Natural killer cell (primary cell): ENCODE measurements around the gene DYRK1B. TPM values are rescaled to one million over a fixed set of nuclear protein-coding genes. Genes with fewer than 3 reads are reported as not detected.

Source experiments
- ATAC-seq, 3 donors: fragments of 150-1000 bp in 2 of 3; fragments of 200-7000 bp in 1 of 3; cut with Tn5 transposase; 1 replicate in 1 of 3; 2 replicates in 2 of 3; pipeline ENCODE4 v1.10.0; 2021; ENCODE audit warnings: mild to moderate bottlenecking in 2 of 3, moderate library complexity in 2 of 3
- DNase-seq, 2 donors: peaks; one replicate each; pipeline versions ENCODE4 v3.0.0 to v3.0.0-alpha.2; 2013 to 2021; ENCODE audit warnings: mixed read lengths in 1 of 2
- H3K27ac ChIP-seq: one replicate; pipeline ENCODE4 v1.5.1; 2013; ENCODE audit warnings: mild to moderate bottlenecking, low read length
- H3K27me3 ChIP-seq: one replicate; pipeline ENCODE4 v1.6.1; 2013; ENCODE audit warnings: low read length; ENCODE audit not compliant: control insufficient read depth, insufficient read depth
- H3K36me3 ChIP-seq: one replicate; pipeline ENCODE4 v1.6.1; 2013; ENCODE audit warnings: low read length; ENCODE audit not compliant: control insufficient read depth, insufficient read depth
- H3K4me1 ChIP-seq: one replicate; pipeline ENCODE4 v1.6.1; 2013; ENCODE audit warnings: low read length; ENCODE audit not compliant: control insufficient read depth, insufficient read depth
- H3K4me3 ChIP-seq: one replicate; pipeline ENCODE4 v1.5.1; 2013; ENCODE audit warnings: low read length
- H3K9me3 ChIP-seq: one replicate; pipeline ENCODE4 v1.6.1; 2013; ENCODE audit warnings: low read length; ENCODE audit not compliant: control insufficient read depth, insufficient read depth
- H3K27ac Mint-ChIP-seq, 2 donors: one replicate each; pipeline ENCODE4 v1.8.0; 2022; ENCODE audit warnings: mild to moderate bottlenecking in 2 of 2, mixed read lengths in 2 of 2, moderate library complexity in 1 of 2
- H3K27me3 Mint-ChIP-seq, 2 donors: one replicate each; pipeline ENCODE4 v1.8.0; 2022; ENCODE audit warnings: low read depth in 2 of 2, mixed read lengths in 2 of 2
- H3K36me3 Mint-ChIP-seq: one replicate; pipeline ENCODE4 v1.8.0; 2022; ENCODE audit warnings: mixed read lengths
- H3K4me1 Mint-ChIP-seq, 2 donors: one replicate each; pipeline ENCODE4 v1.8.0; 2022; ENCODE audit warnings: mixed read lengths in 2 of 2
- H3K4me3 Mint-ChIP-seq: one replicate; pipeline ENCODE4 v1.8.0; 2022; ENCODE audit warnings: mild to moderate bottlenecking, moderate library complexity, mixed read lengths
- H3K9me3 Mint-ChIP-seq, 2 donors: one replicate each; pipeline ENCODE4 v1.8.0; 2022; ENCODE audit warnings: mixed read lengths in 2 of 2
- CTCF ChIP-seq: fragments of 200-600 bp; IDR thresholded peaks from one replicate; pipeline ENCODE4 v1.8.0; 2022; ENCODE audit warnings: antibody characterized with exemption
- WGBS: methylation state at CpG from one replicate; pipeline ENCODE4 v1.1.7; 2013; ENCODE audit warnings: missing lambda C conversion rate; ENCODE audit not compliant: insufficient coverage; 5-methylcytosine and 5-hydroxymethylcytosine counted together
- intact Hi-C: fragments of 100-400 bp; cut with micrococcal nuclease; formaldehyde crosslinking; loops from one replicate; pipeline ENCODE4 v1.14.2; 2022
- total RNA-seq, 4 donors: library from RNA; stranded (reverse); fragments of 120-200 nt in 1 of 4; gene quantifications; one replicate each; pipeline versions ENCODE4 v1.2.3 to v1.2.4, GENCODE V29; 2013 to 2022

The DYRK1B gene
- total RNA-seq, 3 donors from 2014 or later (not counting 1 experiment from before 2014, with no cell fraction given) = 27.5 to 54.2 (median 43.8) TPM

- 100% methylated on average over 1 of the region's 1 CpG for WGBS
- Mint-ChIP-seq H3K4me3 (no peak overlapping the region), H3K27me3 (no peaks in the 10 kb centered on the region), H3K4me1 (no peaks in the 10 kb centered on the region), H3K9me3 (no peaks in the 10 kb centered on the region), H3K27ac (no peak overlapping the region), H3K36me3 (no peaks in the 10 kb centered on the region)
- Histone ChIP-seq H3K36me3 (peaks cover 3% of the 10 kb centered on the region), H3K27ac (no peak overlapping the region), H3K4me1 (no peaks in the 10 kb centered on the region), H3K27me3 (no peaks in the 10 kb centered on the region), H3K4me3 (no peak overlapping the region), H3K9me3 (no peaks in the 10 kb centered on the region)
- no peak for ATAC-seq
- no peak for TF ChIP-seq CTCF
- DNase-seq = no peak
- intact Hi-C loops = no loop called here
Observed at GRCh38 chr19:39874404-39874803, 40.4 kb upstream of the DYRK1B start.

GRCh38 chr19:39873385-39873784 is 39.4 kb upstream of the DYRK1B start:
- H3K4me1 Mint-ChIP-seq = no peaks in the 10 kb centered on the region
- no peak for DNase-seq
- no peak overlapping the region for H3K27ac Mint-ChIP-seq
- WGBS = 94% methylated on average over 20 of the region's 20 CpGs
- intact Hi-C loops = no loop called here
- no peak for TF ChIP-seq CTCF
- no peak overlapping the region for H3K27ac ChIP-seq
- H3K9me3 ChIP-seq = no peaks in the 10 kb centered on the region
- no peaks in the 10 kb centered on the region for H3K36me3 Mint-ChIP-seq
- no peaks in the 10 kb centered on the region for H3K9me3 Mint-ChIP-seq
- H3K27me3 Mint-ChIP-seq = no peaks in the 10 kb centered on the region
- ATAC-seq = no peak
- no peaks in the 10 kb centered on the region for H3K4me1 ChIP-seq
- no peak overlapping the region for H3K4me3 ChIP-seq
- peaks cover 3% of the 10 kb centered on the region for H3K36me3 ChIP-seq
- no peaks in the 10 kb centered on the region for H3K27me3 ChIP-seq
- no peak overlapping the region for H3K4me3 Mint-ChIP-seq

DNA sequence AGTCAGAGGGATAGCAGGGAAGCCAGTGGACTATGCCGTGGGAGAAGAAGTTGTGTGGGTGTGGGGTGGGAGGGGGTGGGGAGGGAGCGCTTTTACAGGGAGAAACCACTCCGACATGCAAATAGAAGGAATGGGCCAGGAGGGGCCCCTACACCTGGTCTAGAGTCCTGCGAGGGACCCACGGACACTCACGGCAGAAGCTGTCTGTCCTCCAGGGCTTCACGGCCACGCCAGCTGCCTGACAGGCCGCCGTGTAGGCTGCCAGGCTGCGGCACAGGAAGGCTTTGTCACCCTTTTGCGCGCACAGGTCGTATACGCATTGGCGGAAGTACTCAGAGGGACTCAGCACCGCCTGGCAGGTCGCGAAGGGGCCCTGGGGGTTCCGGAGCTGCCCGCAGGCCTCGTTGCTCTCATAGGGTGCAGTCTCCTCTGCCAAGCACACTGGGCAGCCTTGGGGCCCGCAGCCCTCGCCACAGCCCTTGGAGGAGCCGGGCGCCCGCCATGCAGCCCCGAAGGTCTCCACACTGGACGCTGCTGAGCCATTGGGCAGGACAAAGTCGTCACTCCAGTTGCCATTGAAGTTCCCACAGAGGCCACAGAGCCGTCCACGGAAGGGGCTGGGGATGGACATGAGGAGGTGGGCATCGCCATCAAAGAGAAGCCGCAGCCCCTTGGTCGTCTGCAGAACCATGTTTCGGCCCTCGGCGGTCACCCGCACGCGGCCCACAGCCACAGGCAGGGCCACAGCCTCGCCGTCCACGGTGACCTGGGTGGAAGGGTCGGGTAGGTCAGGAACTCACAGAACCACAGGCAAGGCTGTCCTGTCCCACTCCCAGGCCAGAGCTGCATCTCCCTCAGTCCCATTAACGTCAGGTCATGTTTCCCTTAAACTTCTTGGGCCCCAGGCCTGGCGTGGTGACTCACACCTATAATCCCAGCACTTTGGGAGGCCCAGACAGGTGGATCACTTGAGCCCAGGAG is 38.2 kb upstream of the DYRK1B start:
- 89% methylated on average over 47 of the region's 47 CpGs for WGBS
- no peak for DNase-seq
- H3K36me3 ChIP-seq = peaks cover 3% of the 10 kb centered on the region
- no peaks in the 10 kb centered on the region for H3K4me1 Mint-ChIP-seq
- no peak overlapping the region for H3K27ac Mint-ChIP-seq
- no peak for TF ChIP-seq CTCF
- H3K27ac ChIP-seq = no peak overlapping the region
- no peaks in the 10 kb centered on the region for H3K27me3 ChIP-seq
- intact Hi-C loops = no loop called here
- ATAC-seq = no peak
- no peak overlapping the region for H3K4me3 ChIP-seq
- H3K4me1 ChIP-seq = no peaks in the 10 kb centered on the region
- H3K36me3 Mint-ChIP-seq = no peaks in the 10 kb centered on the region
- H3K9me3 Mint-ChIP-seq = no peaks in the 10 kb centered on the region
- H3K27me3 Mint-ChIP-seq = no peaks in the 10 kb centered on the region
- H3K4me3 Mint-ChIP-seq = no peak overlapping the region
- H3K9me3 ChIP-seq = no peaks in the 10 kb centered on the region
